Fibroblast of lung (primary cell): ENCODE results near the gene SCAF4. TPM values are rescaled to one million over a fixed set of nuclear protein-coding genes. Genes with fewer than 3 reads are reported as not detected.
"Not testable (repeated sequence)": the region's sequence is repeated elsewhere in the genome, so short reads cannot be mapped to it uniquely, and the experiment has no call there.

ENCODE experiments used
- DNase-seq, 2 donors: peaks; one replicate each; pipeline versions ENCODE4 v3.0.0 to v3.0.0-alpha.2; 2010; ENCODE audit warnings: low read depth in 2 of 2
- H2AFZ ChIP-seq: 2 replicates; pipeline ENCODE4 v1.5.1; 2012; ENCODE audit warnings: low read length, control low read depth, inconsistent platforms
- H3K27ac ChIP-seq: 2 replicates; pipeline ENCODE4 v1.5.1; 2011; ENCODE audit warnings: low read length, control low read depth; ENCODE audit not compliant: insufficient read depth
- H3K27me3 ChIP-seq: 2 replicates; pipeline ENCODE4 v1.5.1; 2011; ENCODE audit warnings: mild to moderate bottlenecking, low read length; ENCODE audit not compliant: control insufficient read depth, insufficient read depth
- H3K36me3 ChIP-seq: 2 replicates; pipeline ENCODE4 v1.5.1; 2011; ENCODE audit warnings: low read length; ENCODE audit not compliant: control insufficient read depth, insufficient read depth
- H3K4me1 ChIP-seq: 2 replicates; pipeline ENCODE4 v1.5.1; 2011; ENCODE audit warnings: low read length; ENCODE audit not compliant: control insufficient read depth, insufficient read depth; ENCODE audit errors: extremely low read depth
- H3K4me2 ChIP-seq: 2 replicates; pipeline ENCODE4 v1.5.1; 2011; ENCODE audit warnings: low read length, control low read depth; ENCODE audit not compliant: insufficient read depth; ENCODE audit errors: extremely low read depth
- H3K4me3 ChIP-seq, 4 experiments: fragments of 200-600 bp in 1 of 4; sonication (generic) in 1 of 4; replicated peaks in 1 of 4; 2 replicates each; pipeline ENCODE4 v1.5.1; 2011 to 2016; ENCODE audit warnings: low read length in 4 of 4, low read depth in 3 of 4, mild to moderate bottlenecking in 3 of 4, control low read depth in 2 of 4, inconsistent platforms in 1 of 4, mixed read lengths in 1 of 4; ENCODE audit not compliant: insufficient read depth in 1 of 4; ENCODE audit errors: control extremely low read depth in 1 of 4
- H3K79me2 ChIP-seq: 2 replicates; pipeline ENCODE4 v1.5.1; 2012; ENCODE audit warnings: mild to moderate bottlenecking, low read length, inconsistent platforms; ENCODE audit not compliant: control insufficient read depth, insufficient read depth
- H3K9ac ChIP-seq: 2 replicates; pipeline ENCODE4 v1.5.1; 2011; ENCODE audit warnings: mild to moderate bottlenecking, low read length, control low read depth; ENCODE audit not compliant: insufficient read depth
- H3K9me3 ChIP-seq: 2 replicates; pipeline ENCODE4 v1.5.1; 2012; ENCODE audit warnings: low read depth, low read length; ENCODE audit not compliant: control insufficient read depth, insufficient read depth
- H4K20me1 ChIP-seq: 2 replicates; pipeline ENCODE4 v1.5.1; 2011; ENCODE audit warnings: low read length; ENCODE audit not compliant: control insufficient read depth, insufficient read depth; ENCODE audit errors: extremely low read depth
- CTCF ChIP-seq, 2 donors: IDR thresholded peaks in 1 of 2; conservative IDR thresholded peaks in 1 of 2; 1 replicate in 1 of 2; 2 replicates in 1 of 2; pipeline ENCODE4 v1.5.1; 2011 to 2012; ENCODE audit warnings: low read length in 2 of 2, control low read depth in 1 of 2, inconsistent platforms in 1 of 2, low read depth in 1 of 2, mild to moderate bottlenecking in 1 of 2
- EZH2 ChIP-seq: IDR thresholded peaks from 2 replicates; pipeline ENCODE4 v1.5.1; 2012; ENCODE audit warnings: low read length, control low read depth, mild to moderate bottlenecking; ENCODE audit errors: missing control alignments
- polyA plus RNA-seq, 2 donors: library from polyadenylated mRNA; depleted of rRNA in 1 of 2; stranded (reverse) in 1 of 2; unstranded in 1 of 2; fragments of >200 nt; gene quantifications; 2 replicates each; pipeline ENCODE4 v1.2.1, GENCODE V29; 2011 to 2012; ENCODE audit warnings: missing spikeins in 1 of 2
- total RNA-seq: library from RNA; depleted of rRNA; stranded (reverse); fragments of >200 nt; gene quantifications from 2 replicates; pipeline ENCODE4 v1.2.1, GENCODE V29; 2014

The SCAF4 gene
- total and polyA plus RNA-seq, 2 donors (not counting 1 experiment from before 2014, with no cell fraction given): 5.6 to 7.5 TPM

DNA sequence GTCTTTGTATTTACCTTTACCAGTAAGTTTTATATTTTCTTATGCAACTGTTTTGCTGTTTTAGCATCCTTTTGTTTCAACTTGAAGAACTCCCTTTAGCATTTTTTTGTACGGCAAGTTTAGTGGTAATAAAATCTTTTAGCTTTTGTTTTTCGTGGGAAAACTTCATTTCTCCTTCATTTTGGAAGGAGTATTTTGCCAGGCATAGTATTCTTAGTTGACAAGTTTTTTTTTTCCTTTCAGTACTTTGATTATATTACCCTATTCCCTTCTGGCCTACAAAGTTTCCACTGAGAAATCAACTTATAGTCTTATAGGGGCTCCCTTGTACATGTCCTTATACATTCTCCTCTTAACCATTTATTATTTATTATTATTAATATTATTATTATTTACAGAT lies 95.0 kb downstream of the SCAF4 start:
- Histone ChIP-seq H3K4me2 (no peak overlapping the region), H3K4me1 (no peaks in the 10 kb centered on the region), H3K36me3 (no peaks in the 10 kb centered on the region), H3K27ac (no peak overlapping the region), H3K4me3 (no peak overlapping the region), H2AFZ (no peak overlapping the region), H3K9ac (no peak overlapping the region), H3K27me3 (no peaks in the 10 kb centered on the region), H3K79me2 (no peaks in the 10 kb centered on the region), H4K20me1 (no peaks in the 10 kb centered on the region), H3K9me3 (no peaks in the 10 kb centered on the region)
- TF ChIP-seq EZH2 (no peak), CTCF (conservative IDR thresholded peaks at IDR 0.05 in 1 of 2, IDR thresholded peaks at IDR 0.05 in 1 of 2; ENCODE audit: low read depth in 1 of 2, low read length in 2 of 2) (no peak)
- no peak for DNase-seq

GRCh38 chr21:31634993-31635392 lies 96.9 kb downstream of the SCAF4 start:
- H3K4me3 ChIP-seq: no peak overlapping the region
- no peak overlapping the region for H3K4me2 ChIP-seq
- no peaks in the 10 kb centered on the region for H3K4me1 ChIP-seq
- H3K36me3 ChIP-seq: no peaks in the 10 kb centered on the region
- H3K9me3 ChIP-seq: no peaks in the 10 kb centered on the region
- H3K27ac ChIP-seq: no peak overlapping the region
- no peak for DNase-seq
- H3K79me2 ChIP-seq: no peaks in the 10 kb centered on the region
- no peaks in the 10 kb centered on the region for H4K20me1 ChIP-seq
- no peak overlapping the region for H3K9ac ChIP-seq
- no peak overlapping the region for H2AFZ ChIP-seq
- H3K27me3 ChIP-seq: no peaks in the 10 kb centered on the region
- TF ChIP-seq EZH2 (no peak), CTCF (conservative IDR thresholded peaks at IDR 0.05 in 1 of 2, IDR thresholded peaks at IDR 0.05 in 1 of 2; ENCODE audit: low read depth in 1 of 2, low read length in 2 of 2) (no peak)

DNA sequence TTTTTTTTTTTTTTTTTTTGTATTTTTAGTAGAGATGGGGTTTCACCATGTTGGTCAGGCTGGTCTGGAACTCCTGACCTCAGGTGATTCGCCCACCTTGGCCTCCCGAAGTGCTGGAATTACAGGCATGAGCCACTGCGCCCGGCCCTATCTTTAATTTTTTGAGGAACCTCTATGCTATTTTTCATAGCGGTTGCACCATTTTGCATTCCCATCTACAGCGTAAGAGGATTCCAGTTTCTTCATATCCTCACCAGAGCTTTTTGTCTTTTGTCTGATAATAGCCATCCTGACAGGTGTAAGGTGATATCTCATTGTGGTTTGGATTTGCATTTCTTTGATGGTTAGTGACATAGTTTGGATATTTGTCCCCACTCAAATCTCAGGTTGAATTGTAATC lies 100.0 kb downstream of the SCAF4 start:
- not testable (repeated sequence) for H3K27me3 ChIP-seq, H2AFZ ChIP-seq, H4K20me1 ChIP-seq, H3K4me2 ChIP-seq, H3K27ac ChIP-seq, H3K4me1 ChIP-seq, H3K36me3 ChIP-seq, H3K9me3 ChIP-seq, H3K79me2 ChIP-seq, H3K9ac ChIP-seq, DNase-seq, H3K4me3 ChIP-seq
